ENCODE data around the gene MAPKAP1.

GRCh38 chr9:125446561-125447094 lies 260.4 kb downstream of the MAPKAP1 start:
- TF ChIP-seq TAF1 (IDR thresholded peaks at IDR 0.05; ENCODE audit: low read depth), result no peak
- no peak for TF ChIP-seq EP300 (conservative IDR thresholded peaks at IDR 0.05; ENCODE audit: poor library complexity, severe bottlenecking)
- no peak for TF ChIP-seq CTCF (IDR thresholded peaks at IDR 0.05; ENCODE audit: poor library complexity, severe bottlenecking)
- no peak for TF ChIP-seq EZH2 (IDR thresholded peaks at IDR 0.05; ENCODE audit: borderline replicate concordance, insufficient read depth, low read length, poor library complexity, severe bottlenecking)
- TF ChIP-seq RAD21 (conservative IDR thresholded peaks at IDR 0.05), result no peak
